ENCODE data around the gene SLC39A1. TPM values are rescaled to one million over a fixed set of nuclear protein-coding genes. Genes with fewer than 3 reads are reported as not detected.
A peak's percentile ranks its signal among the peaks of the same experiment; 100 is the strongest.

Gene SLC39A1
- total and polyA plus RNA-seq, 2 of the 8 experiments (the other 6 are each of a cell fraction or from before 2014, with no cell fraction given): 238 to 337 TPM

DNA sequence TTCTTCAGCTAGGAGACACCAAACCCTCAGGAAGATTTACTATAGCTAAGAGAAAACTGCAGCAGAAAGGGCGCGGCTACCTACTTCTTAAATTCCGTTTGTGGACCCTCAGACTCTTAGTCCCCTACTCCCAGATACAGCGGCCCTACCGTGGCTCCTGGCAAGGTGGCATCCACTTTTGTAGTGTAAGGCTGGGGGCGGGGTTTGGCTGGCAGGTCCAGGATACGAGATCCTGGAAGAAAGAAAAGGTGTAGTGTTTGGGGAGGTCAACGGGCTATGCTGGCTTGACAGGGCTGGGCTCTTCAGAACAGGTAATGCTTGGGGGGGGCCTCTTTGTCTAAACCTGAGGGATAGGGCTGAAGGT, 4.6 kb upstream of the SLC39A1 start:
- Histone ChIP-seq H4K91ac (replicated peaks; ENCODE audit: insufficient read length, low read length) (no peak overlapping the region), H3K4me2 (ENCODE audit: insufficient read depth in 1 of 2, low read depth in 2 of 2, low read length in 2 of 2) (peak overlapping the region; percentile 69 to 91), H2BK15ac (ENCODE audit: low read length) (0 out of 2 replicates have a peak overlapping the region, but pooled peaks have one; percentile 10), H3K27ac (ENCODE audit: low read depth, low read length) (peak overlapping the region; percentile 91), H3K4me3 (ENCODE audit: extremely low read depth in 1 of 4, insufficient read depth in 2 of 4, low read depth in 3 of 4, low read length in 4 of 4) (peak overlapping the region; percentile 51 to 77 (median 66)), H4K20me1 (replicated peaks in 1 of 2; ENCODE audit: control insufficient read depth in 1 of 2, insufficient read depth in 2 of 2, low read length in 2 of 2) (no peaks in the 10 kb centered on the region), H3K4ac (replicated peaks; ENCODE audit: insufficient read length, low read depth, low read length) (peak overlapping the region; percentile 40), H2BK20ac (ENCODE audit: low read length) (no peak overlapping the region), H3K4me1 (replicated peaks in 1 of 4; ENCODE audit: control insufficient read depth in 3 of 4, insufficient read depth in 4 of 4, low read length in 3 of 4) (peaks cover 0 to 12% (median 5%) of the 10 kb centered on the region in 4 experiments; a peak in 5 of 7 replicates), H2BK5ac (ENCODE audit: low read depth, low read length) (peak overlapping the region; percentile 21), H3K27me3 (replicated peaks in 1 of 4; ENCODE audit: control insufficient read depth in 3 of 4, extremely low read depth in 1 of 4, insufficient read depth in 3 of 4, low read length in 3 of 4) (no peaks in the 10 kb centered on the region), H3K14ac (ENCODE audit: insufficient read length) (no peak overlapping the region), H3K9ac (replicated peaks in 1 of 4; ENCODE audit: extremely low read depth in 1 of 4, low read depth in 3 of 4, low read length in 3 of 4) (peak overlapping the region; percentile 65 to 84 (median 74)), H2AFZ (ENCODE audit: low read length) (no peak overlapping the region), H2BK120ac (replicated peaks; ENCODE audit: low read depth, low read length) (no peak overlapping the region), H3K23me2 (ENCODE audit: low read depth, low read length) (peaks cover 16% of the 10 kb centered on the region), H4K5ac (ENCODE audit: insufficient read length, low read depth, low read length) (peak overlapping the region; percentile 77), H3K18ac (ENCODE audit: extremely low read depth, low read length) (peak overlapping the region; percentile 62), H2AK5ac (ENCODE audit: low read depth, low read length) (no peak overlapping the region), H3K23ac (ENCODE audit: insufficient read length) (no peak overlapping the region), H3K36me3 (ENCODE audit: control insufficient read depth in 2 of 4, insufficient read depth in 4 of 4, low read length in 3 of 4) (peaks cover 0 to 6% (median 0%) of the 10 kb centered on the region in 4 experiments; a peak in 2 of 8 replicates), H3K79me1 (ENCODE audit: low read depth, low read length) (no peaks in the 10 kb centered on the region; the same call in 1 of the 2 replicates), H3K79me2 (ENCODE audit: control insufficient read depth in 1 of 2, insufficient read depth in 2 of 2, low read length in 2 of 2) (peaks cover 0 to 22% of the 10 kb centered on the region in 2 experiments; a peak in 2 of 4 replicates), H3K9me3 (ENCODE audit: insufficient read depth in 2 of 2, low read depth in 1 of 2, low read length in 1 of 2) (no peaks in the 10 kb centered on the region), H2BK12ac (ENCODE audit: low read depth, low read length) (no peak overlapping the region), H4K8ac (ENCODE audit: extremely low read depth, insufficient read depth, low read length) (peak overlapping the region; percentile 53; the same call in 1 of the 2 replicates), H3K56ac (replicated peaks; ENCODE audit: insufficient read length, low read depth, low read length) (no peak overlapping the region)
- peak in 1 of 2 experiments; percentile 74 for DNase-seq (ENCODE audit: low read depth in 1 of 2, low spot score in 2 of 2)
- 11% methylated on average over 8 of the region's 8 CpGs; no CpG with 5 or more reads in 1 of the 2 experiments for WGBS, 2 experiments (ENCODE audit: extremely low coverage in 1 of 2, insufficient coverage in 1 of 2, insufficient read length in 1 of 2, insufficient replicate concordance in 2 of 2, low coverage in 1 of 2, low lambda C conversion rate in 2 of 2, missing lambda C conversion rate in 1 of 2)
- no peak for TF ChIP-seq GABPA (IDR thresholded peaks at IDR 0.05; ENCODE audit: borderline replicate concordance, insufficient read depth, low read length)
- peak; percentile 19; the same call in 1 of the 2 replicates for TF ChIP-seq TAF1 (IDR thresholded peaks at IDR 0.05; ENCODE audit: low read depth, low read length)
- TF ChIP-seq TAF7 (optimal IDR thresholded peaks at IDR 0.05; ENCODE audit: borderline replicate concordance, low read depth, low read length): peak; percentile 36
- peak in 1 of 2 experiments; percentile 17; a peak in 1 of 4 replicates for TF ChIP-seq HDAC2 (IDR thresholded peaks at IDR 0.05; ENCODE audit: borderline replicate concordance in 1 of 2, low read depth in 2 of 2, low read length in 2 of 2)
- peak; percentile 13 for TF ChIP-seq KDM4A (IDR thresholded peaks at IDR 0.05; ENCODE audit: low read depth, low read length, severe bottlenecking)
- ChIA-PET POLR2A (ENCODE audit: partially characterized antibody) (interaction anchor here (0.7 to 15.7 kb wide), 21 partner anchors 8 to 1038 kb away, joined by 3 to 454 read pairs (median 4); partner anchors contain the start of genes CRTC2, DENND4B, GATAD2B and JTB), CTCF (ENCODE audit: partially characterized antibody) (interaction anchor here (0.6 to 4.5 kb wide), 11 partner anchors 8 to 171 kb away, joined by 3 to 29 read pairs (median 6); partner anchors contain the start of genes DENND4B, JTB and RAB13)
- FAIRE-seq: no peak
